ENCODE measurements around the gene CCNI2.

Gene CCNI2, protein sequence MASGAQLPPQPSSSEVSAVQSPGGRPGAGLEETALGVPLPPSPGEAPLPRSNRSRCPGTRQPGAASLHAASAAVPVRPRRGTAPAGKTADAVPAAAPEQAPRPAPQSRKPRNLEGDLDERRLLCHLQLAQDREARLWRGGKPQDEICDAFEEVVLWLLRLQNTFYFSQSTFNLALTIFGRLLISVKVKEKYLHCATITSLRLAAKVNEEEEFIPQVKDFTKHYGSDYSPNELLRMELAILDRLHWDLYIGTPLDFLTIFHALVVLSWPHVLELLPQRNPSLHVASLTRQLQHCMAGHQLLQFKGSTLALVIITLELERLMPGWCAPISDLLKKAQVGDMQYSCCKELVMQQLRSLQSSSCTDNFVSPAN

GRCh38 chr5:132746954-132747615, at the start of gene CCNI2:
Gene CCNI2, plus strand, starts transcription at chr5:132747426. Its CDS starts 70 bp downstream, at chr5:132747496.
- no peak for DNase-seq

GRCh38 chr5:132704875-132705274, 42.4 kb upstream of the CCNI2 start:
- no peak for DNase-seq

DNA sequence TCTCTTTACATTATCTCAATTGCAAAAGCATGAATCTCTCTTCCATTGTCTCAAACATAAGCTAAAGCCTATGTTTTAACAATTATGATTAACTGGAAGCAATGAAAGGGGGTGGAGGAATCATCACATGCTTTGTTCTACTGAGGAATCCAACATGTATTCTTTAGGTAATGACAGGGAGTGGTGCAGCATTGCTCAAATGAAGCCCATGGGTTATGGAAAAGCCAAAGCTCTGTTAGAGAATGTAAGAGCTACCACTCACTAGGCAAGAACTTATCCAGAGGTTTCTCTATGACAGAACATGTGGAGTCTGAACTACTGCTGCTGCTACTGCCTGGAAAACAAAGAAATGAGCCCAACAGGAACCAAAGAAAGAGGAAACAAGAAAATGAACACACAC, 38.6 kb upstream of the CCNI2 start:
- DNase-seq: no peak

DNA sequence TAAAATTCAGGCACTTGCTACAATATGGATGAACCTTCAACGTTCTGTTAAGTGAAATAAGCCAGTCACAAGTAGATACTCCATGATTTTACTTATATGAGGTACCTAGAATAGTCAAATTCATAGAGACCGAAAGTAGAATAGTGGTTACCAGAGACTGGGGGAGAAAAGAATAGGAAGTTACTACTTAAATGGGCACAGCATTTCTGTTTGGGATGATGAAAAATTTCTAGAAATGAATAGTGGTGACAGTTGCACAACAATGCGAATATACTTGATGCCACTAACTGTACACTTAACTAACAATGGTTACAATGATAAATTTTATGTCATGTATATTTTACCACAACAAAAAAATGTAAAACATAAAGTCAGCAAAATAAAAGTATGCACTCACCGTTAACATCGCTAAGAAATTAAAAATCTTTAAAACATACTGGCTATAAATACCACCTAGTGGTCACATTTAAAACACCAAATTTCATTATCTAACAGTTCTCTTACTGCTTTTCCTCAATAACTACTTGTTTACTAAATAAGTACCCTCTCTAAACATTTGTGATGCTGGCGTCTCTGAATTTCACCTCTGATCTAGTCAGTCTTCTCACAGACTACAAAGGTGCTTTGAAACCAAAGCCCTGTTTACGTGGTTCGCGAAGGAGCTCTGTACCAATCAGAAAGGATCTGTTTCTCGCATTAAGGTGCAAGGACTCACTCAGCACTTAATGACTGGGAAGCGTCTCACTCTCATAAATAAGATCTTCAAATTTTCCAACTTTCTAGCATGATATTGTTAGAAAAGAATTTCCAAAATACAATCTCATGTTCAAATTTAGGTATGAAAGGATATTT, 32.5 kb upstream of the CCNI2 start:
- DNase-seq: no peak

- DNase-seq: no peak
Observed at GRCh38 chr5:132718544-132719312, 28.5 kb upstream of the CCNI2 start.

GRCh38 chr5:132725745-132726144, 21.5 kb upstream of the CCNI2 start:
- no peak for DNase-seq

- no peak for DNase-seq
Observed at GRCh38 chr5:132729896-132730295, 17.3 kb upstream of the CCNI2 start.

GRCh38 chr5:132733499-132734148, 13.6 kb upstream of the CCNI2 start:
- no peak for DNase-seq

DNA sequence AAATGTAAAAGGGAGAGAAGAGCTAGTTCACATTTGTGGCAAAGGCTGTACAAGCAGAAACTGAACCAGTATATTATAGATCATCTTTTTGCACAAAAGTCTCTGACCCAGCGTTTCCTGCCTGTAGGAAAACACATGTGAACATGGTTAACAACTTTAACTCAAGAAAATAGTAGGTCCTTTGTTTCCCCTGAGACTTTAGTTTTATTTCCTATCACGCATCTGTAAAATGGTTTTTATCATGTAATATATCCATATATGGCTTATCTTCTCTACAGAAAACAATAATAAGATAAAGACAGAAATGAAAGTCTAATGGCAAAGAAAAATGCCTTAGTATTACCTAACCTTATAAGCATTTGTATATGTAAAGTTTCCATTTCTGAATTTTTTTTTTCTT, 12.5 kb upstream of the CCNI2 start:
- DNase-seq: no peak

- peak; percentile 92 for DNase-seq
Observed at GRCh38 chr5:132736853-132737833, 10.1 kb upstream of the CCNI2 start, which contains the start of gene KIF3A. Gene KIF3A, minus strand, starts transcription at chr5:132737546. Its CDS starts 127 bp downstream, at chr5:132737419.

DNA sequence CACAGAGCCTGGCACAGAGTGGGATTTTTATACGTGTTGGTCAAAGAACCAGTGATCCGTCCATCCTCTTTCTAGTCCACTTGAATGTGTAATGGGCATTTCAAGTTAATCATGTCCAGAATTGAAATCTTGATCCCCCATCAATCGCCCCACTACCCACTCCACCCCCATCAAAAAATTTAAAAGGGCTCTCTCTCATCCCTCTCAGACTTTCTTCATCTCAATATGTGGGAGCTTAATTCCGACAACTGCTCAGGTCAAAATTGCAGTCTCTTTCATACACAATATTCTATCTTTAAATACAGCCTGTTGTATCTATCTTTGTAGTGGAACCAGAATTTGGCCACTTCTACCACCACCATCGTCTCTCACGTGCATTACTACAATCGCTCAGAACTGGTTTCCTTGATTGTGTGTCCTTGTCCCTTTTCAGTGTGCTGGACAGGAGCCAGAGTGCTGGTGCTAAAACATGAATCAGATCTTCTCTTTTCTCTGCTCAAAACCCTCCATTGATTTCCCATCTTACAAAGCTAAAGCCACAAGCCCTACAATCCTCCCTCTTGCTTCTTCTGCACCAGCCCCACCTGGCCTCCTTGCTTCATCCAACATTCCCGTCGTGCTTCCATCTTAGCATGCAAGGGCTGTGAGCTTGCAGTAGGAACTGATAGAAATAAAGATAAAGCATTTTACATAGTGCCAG, 9.1 kb upstream of the CCNI2 start:
- DNase-seq: no peak

GRCh38 chr5:132739232-132739631, 8.0 kb upstream of the CCNI2 start:
- DNase-seq: no peak

DNA sequence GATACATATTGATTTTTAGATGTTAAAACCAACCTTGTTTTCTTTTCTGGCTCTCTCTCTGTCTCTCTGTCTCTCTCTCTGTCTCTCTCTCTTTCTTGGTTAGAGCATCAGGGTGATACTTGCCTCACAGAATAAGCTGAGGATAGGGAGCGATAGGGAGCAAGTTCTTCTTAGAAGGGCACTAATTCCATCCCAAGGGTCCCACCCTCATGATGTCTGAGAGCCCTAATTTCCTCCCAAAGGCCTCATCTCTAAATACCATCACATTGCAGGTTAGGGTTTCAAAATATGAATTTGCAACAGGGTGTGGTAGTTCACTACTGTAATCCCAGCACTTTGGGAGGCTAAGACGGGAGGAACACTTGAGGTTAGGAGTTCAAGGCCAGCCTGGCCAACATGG, 5.1 kb upstream of the CCNI2 start:
- DNase-seq: no peak

- DNase-seq: no peak
Observed at GRCh38 chr5:132742626-132743025, 4.6 kb upstream of the CCNI2 start.

DNA sequence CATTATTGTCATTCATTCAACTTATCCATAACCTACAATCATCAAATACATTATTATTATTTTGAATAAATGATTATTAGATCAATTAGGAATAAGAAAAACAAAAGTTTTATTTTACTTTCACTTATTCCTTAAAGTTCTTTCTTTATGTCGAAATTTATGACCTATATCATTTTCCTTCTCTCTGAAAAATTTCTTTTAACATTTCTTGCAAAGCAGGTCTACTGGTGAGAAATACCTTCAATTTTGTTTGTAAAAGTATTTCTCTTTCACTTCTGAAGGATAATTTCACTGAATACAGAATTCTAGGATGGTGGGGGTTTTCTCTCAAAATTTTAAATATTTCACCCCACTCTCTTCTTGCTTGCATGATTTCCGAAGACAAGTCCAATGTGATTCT, 2.6 kb upstream of the CCNI2 start:
- no peak for DNase-seq

GRCh38 chr5:132746592-132746953, 653 bp upstream of the CCNI2 start:
- DNase-seq: no peak

DNA sequence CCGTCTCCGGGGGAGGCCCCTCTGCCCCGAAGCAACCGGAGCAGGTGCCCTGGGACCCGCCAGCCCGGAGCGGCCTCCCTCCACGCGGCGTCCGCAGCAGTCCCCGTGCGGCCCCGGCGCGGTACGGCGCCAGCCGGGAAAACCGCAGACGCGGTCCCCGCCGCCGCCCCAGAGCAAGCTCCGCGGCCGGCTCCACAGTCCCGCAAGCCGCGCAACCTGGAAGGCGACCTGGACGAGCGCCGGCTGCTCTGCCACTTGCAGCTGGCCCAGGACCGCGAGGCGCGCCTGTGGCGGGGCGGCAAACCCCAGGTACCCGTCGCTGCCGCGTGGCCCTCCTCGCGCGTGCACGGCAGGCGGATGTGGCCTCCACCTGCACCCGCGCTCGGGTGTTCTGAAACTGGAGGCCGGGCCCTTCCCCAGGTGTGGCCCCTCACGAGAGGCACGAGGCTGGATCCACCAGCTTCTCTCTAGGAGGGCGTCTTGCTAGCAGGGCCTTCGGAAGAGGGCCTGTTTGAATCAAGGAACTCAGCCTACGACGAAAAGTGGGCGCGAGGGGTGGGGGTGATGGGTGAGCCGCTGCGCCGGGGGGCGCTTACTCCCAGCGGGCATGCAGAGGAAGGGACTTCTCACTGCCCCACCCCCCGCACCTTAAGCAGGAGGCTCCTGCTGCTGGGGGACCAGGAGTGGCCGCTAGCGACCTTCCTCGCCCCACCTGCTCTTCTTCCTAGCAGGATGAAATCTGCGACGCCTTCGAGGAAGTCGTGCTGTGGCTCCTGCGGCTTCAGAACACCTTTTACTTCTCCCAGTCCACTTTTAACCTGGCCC, 602 bp downstream of the CCNI2 start:
- DNase-seq: no peak

DNA sequence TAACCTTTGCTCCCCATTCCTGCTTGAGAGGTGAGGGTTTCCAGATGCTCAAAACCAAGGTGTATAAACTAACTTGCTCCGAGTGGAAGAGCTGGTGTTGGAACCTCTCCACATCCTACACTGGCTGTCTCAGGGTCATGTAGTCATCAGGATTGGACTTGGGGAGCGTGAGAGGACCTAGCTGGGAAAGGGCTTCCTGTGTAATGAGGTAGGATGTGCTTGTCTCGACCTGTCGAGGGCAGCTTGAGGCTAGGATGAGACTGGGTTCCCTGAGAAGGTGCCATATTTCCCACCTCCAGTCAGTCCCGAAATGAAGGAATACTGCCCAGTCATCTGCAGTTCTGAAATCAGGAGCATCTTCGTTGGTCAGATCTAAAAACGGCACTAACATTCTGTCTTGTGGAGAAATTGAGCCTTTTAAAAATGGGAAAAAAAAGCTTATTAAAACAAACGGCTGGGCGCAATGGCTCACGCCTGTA, 1.3 kb downstream of the CCNI2 start:
- DNase-seq: no peak

DNA sequence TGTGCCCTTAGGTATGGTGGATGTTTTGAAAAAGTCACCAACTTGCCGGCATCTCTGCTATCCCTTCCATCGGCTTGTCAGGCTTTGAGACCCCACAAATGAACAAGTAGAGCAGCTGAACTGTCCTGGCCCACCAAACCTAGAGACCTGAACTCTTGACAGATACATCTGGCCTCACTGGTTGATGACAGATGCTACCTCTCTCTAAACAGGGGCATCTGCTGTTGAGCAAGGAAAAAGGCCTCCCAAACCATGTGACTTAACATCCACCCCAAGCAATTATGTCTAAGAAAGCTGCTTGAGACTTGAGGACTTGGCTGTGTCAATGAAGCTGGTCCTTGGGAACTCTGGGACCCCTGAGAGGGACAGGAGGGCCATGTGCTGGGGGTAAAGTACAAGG, 2.3 kb downstream of the CCNI2 start:
- DNase-seq: no peak

Data from T1000 (cell line).